ENCODE measurements around the gene ATF2.

DNA sequence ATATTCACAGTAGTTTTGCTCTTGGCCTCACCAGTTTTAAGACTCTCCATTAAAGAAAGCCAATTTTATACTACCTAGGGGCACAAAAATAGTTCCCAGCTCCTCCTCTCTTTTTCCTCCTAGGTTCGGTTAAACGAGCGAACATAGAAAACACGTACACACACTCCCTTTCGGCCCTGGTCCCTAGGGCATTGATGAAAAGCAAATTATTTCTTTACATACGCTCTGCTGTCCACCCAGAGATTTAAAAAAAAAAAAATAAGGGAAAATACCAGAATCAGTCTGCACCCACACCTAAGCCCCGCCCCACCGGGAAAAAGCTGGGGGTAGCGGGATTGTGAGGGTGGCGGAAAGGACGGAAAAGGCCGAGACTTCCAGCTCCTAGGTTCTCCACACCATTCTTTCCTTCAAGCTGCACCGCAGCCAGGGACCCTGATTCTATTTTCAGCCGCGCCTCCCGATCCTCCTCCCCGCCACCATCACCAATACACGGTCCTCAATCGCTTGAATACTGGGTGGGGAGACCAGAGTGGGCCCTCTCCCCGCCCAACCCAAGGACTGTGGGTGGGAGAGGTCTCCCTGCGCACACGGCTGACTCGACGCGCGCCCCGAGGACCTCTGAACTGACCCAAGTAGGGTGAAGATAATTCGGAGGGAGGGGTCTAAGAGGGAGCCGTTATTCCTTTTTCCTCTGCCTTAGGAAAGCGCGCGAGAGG lies 769 bp downstream of the ATF2 start:
- TF ChIP-seq EZH2 (IDR thresholded peaks at IDR 0.05), result no peak
- TF ChIP-seq POLR2AphosphoS5 (IDR thresholded peaks at IDR 0.05; ENCODE audit: borderline replicate concordance, low read depth, low read length), result no peak
